Endothelial cell of umbilical vein (primary cell): Measurements from ENCODE around the gene MAP4K3. TPM values are rescaled to one million over a fixed set of nuclear protein-coding genes. Genes with fewer than 3 reads are reported as not detected.
"Not testable (repeated sequence)": the region's sequence is repeated elsewhere in the genome, so short reads cannot be mapped to it uniquely, and the experiment has no call there.

Experiments
- BruUV-seq: library from RNA; stranded (reverse); fragments of 400-500 nt; replicated peaks from 2 replicates; lab custom pipeline; 2021; lab: Mats Ljungman, UMichigan
- CTCF ChIA-PET: fragments of 300-600, 350-600 bp; sonication (Branson Sonifier 250); formaldehyde crosslinking; loops from one replicate; lab custom pipeline; 2021; ENCODE audit warnings: antibody characterized with exemption, inconsistent platforms; lab: Charles Lee
- POLR2A ChIA-PET: fragments of 300-600, 350-600 bp; sonication (Branson Sonifier 250); formaldehyde crosslinking; loops from one replicate; lab custom pipeline; 2021; ENCODE audit warnings: antibody characterized with exemption, inconsistent platforms; lab: Charles Lee
- DNase-seq: peaks from one replicate; pipeline ENCODE4 v3.0.0-alpha.2; 2011; ENCODE audit warnings: low read depth, low spot score
- FAIRE-seq: peaks from 2 replicates; lab custom pipeline; 2011; peaks lifted over from hg19 to GRCh38; lab: Jason Lieb, UNC
- H2AFZ ChIP-seq: 2 replicates; pipeline ENCODE4 v1.6.0; 2012; ENCODE audit warnings: low read depth, low read length, control low read depth, inconsistent platforms
- H3K27ac ChIP-seq: 2 replicates; pipeline ENCODE4 v1.5.1; 2011; ENCODE audit warnings: low read depth, mild to moderate bottlenecking, control low read depth, low read length, moderate library complexity; ENCODE audit not compliant: insufficient read depth
- H3K27me3 ChIP-seq, 2 experiments: 2 replicates each; pipeline versions ENCODE4 v1.6.0 to v1.6.1; 2011; ENCODE audit warnings: low read length in 2 of 2, mixed read lengths in 1 of 2; ENCODE audit not compliant: control insufficient read depth in 2 of 2, insufficient read depth in 2 of 2
- H3K36me3 ChIP-seq, 2 experiments: 2 replicates in 1 of 2; 3 replicates in 1 of 2; pipeline ENCODE4 v1.5.1; 2011; ENCODE audit warnings: low read length in 2 of 2, mild to moderate bottlenecking in 1 of 2, moderate library complexity in 1 of 2; ENCODE audit not compliant: control insufficient read depth in 2 of 2, insufficient read depth in 2 of 2; ENCODE audit errors: extremely low read depth in 1 of 2
- H3K4me1 ChIP-seq: 3 replicates; pipeline ENCODE4 v1.5.1; 2011; ENCODE audit warnings: mild to moderate bottlenecking, low read length; ENCODE audit not compliant: control insufficient read depth, insufficient read depth; ENCODE audit errors: extremely low read depth
- H3K4me2 ChIP-seq: 2 replicates; pipeline ENCODE4 v1.6.1; 2011; ENCODE audit warnings: low read length, control low read depth, mixed read lengths; ENCODE audit not compliant: insufficient read depth
- H3K4me3 ChIP-seq, 3 experiments: fragments of 200-600 bp in 1 of 3; sonication (generic), shearing (Covaris generic) in 1 of 3; replicated peaks in 1 of 3; 2 replicates each; pipeline ENCODE4 v1.5.1; 2011 to 2016; ENCODE audit warnings: control low read depth in 3 of 3, low read length in 3 of 3, mild to moderate bottlenecking in 2 of 3, inconsistent platforms in 1 of 3, low read depth in 1 of 3, moderate library complexity in 1 of 3; ENCODE audit not compliant: insufficient read depth in 1 of 3
- H3K79me2 ChIP-seq: 2 replicates; pipeline ENCODE4 v1.6.0; 2012; ENCODE audit warnings: low read length, inconsistent platforms; ENCODE audit not compliant: control insufficient read depth, insufficient read depth
- H3K9ac ChIP-seq: replicated peaks from 2 replicates; pipeline ENCODE3; 2011; ENCODE audit warnings: low read length, control low read depth; ENCODE audit not compliant: insufficient read depth; ENCODE audit errors: extremely low read depth
- H3K9me1 ChIP-seq: replicated peaks from 3 replicates; pipeline ENCODE4 v1.6.0; 2011; ENCODE audit warnings: mild to moderate bottlenecking, low read length; ENCODE audit not compliant: control insufficient read depth, insufficient read depth; ENCODE audit errors: extremely low read depth
- H3K9me3 ChIP-seq: replicated peaks from 2 replicates; pipeline ENCODE4 v1.5.1; 2012; ENCODE audit warnings: low read length, inconsistent platforms; ENCODE audit not compliant: control insufficient read depth, insufficient read depth
- H4K20me1 ChIP-seq: replicated peaks from 2 replicates; pipeline ENCODE3; 2011; ENCODE audit warnings: mild to moderate bottlenecking, low read length; ENCODE audit not compliant: control insufficient read depth, insufficient read depth; ENCODE audit errors: extremely low read depth
- EZH2 ChIP-seq: IDR thresholded peaks from 2 replicates; pipeline ENCODE4 v1.6.1; 2012; ENCODE audit warnings: borderline replicate concordance, low read depth, mild to moderate bottlenecking, moderate library complexity, low read length, inconsistent platforms; ENCODE audit not compliant: severe bottlenecking
- FOS ChIP-seq: IDR thresholded peaks from 2 replicates; pipeline ENCODE4 v1.6.1; 2011; ENCODE audit warnings: mild to moderate bottlenecking, low read length, moderate library complexity, borderline replicate concordance; ENCODE audit not compliant: insufficient read depth
- GATA2 ChIP-seq: IDR thresholded peaks from 2 replicates; pipeline ENCODE4 v1.7.0; 2011; ENCODE audit warnings: low read depth, mild to moderate bottlenecking, moderate library complexity, mixed read lengths, low read length; ENCODE audit not compliant: insufficient read length, insufficient read depth
- JUN ChIP-seq: IDR thresholded peaks from 2 replicates; pipeline ENCODE4 v1.6.1; 2011; ENCODE audit warnings: borderline replicate concordance, low read depth; ENCODE audit not compliant: insufficient read length, insufficient read depth
- MAX ChIP-seq: IDR thresholded peaks from 2 replicates; pipeline ENCODE4 v1.6.1; 2011; ENCODE audit not compliant: insufficient read depth, insufficient read length
- MYC ChIP-seq: IDR thresholded peaks from one replicate; pipeline ENCODE4 v1.6.1; 2011; ENCODE audit warnings: mild to moderate bottlenecking, low read depth, low read length
- POLR2A ChIP-seq: IDR thresholded peaks from 2 replicates; pipeline ENCODE4 v1.6.1; 2012; ENCODE audit warnings: low read depth, mild to moderate bottlenecking, control low read depth, low read length
- POLR2AphosphoS5 ChIP-seq: IDR thresholded peaks from 2 replicates; pipeline ENCODE4 v1.6.1; 2012; ENCODE audit warnings: low read depth, mild to moderate bottlenecking, control low read depth, low read length, moderate library complexity; ENCODE audit not compliant: insufficient read depth
- dilution Hi-C: fragments of 300-500 bp; cut with MboI; formaldehyde crosslinking; loops from one replicate; pipeline ENCODE4 v1.15.0; 2019; ENCODE audit warnings: low sequenced_read_pairs; ENCODE audit not compliant: extremely low pct_ligation_motif_present
- intact Hi-C: fragments of 100-400 bp; cut with micrococcal nuclease; formaldehyde crosslinking; loops from one replicate; pipeline ENCODE4 v1.10.0; 2022
- polyA plus RNA-seq, 4 experiments: library from polyadenylated mRNA; depleted of rRNA in 3 of 4; stranded (reverse) in 3 of 4; unstranded in 1 of 4; fragments of >200 nt; gene quantifications; 2 replicates each; pipeline versions ENCODE4 v1.2.1 to v1.2.3, GENCODE V29; 2011 to 2012; ENCODE audit warnings: missing spikeins in 1 of 4
- total RNA-seq: library from RNA; stranded (reverse); gene quantifications from 2 replicates; pipeline ENCODE4 v1.2.3, GENCODE V29; 2021
- TF ChIP-seq, protein P1 (sequence below), 2 donors: IDR thresholded peaks; 1 replicate in 1 of 2; 2 replicates in 1 of 2; pipeline ENCODE4 v1.5.1; 2011; ENCODE audit warnings: low read length in 2 of 2, mild to moderate bottlenecking in 2 of 2, moderate library complexity in 2 of 2, control low read depth in 1 of 2, inconsistent platforms in 1 of 2, low read depth in 1 of 2; ENCODE audit not compliant: insufficient read depth in 1 of 2; ENCODE audit errors: extremely low read depth in 1 of 2

Gene MAP4K3
- total and polyA plus RNA-seq, 2 donors (not counting 3 experiments of a cell fraction or from before 2014, with no cell fraction given): 8.0 to 45.9 TPM

- Histone ChIP-seq H3K79me2 (no peaks in the 10 kb centered on the region), H2AFZ (no peak overlapping the region), H3K9ac (no peak overlapping the region), H3K36me3 (no peaks in the 10 kb centered on the region), H3K4me3 (no peak overlapping the region), H3K4me2 (no peak overlapping the region), H3K27ac (no peak overlapping the region), H3K27me3 (no peaks in the 10 kb centered on the region), H3K4me1 (no peaks in the 10 kb centered on the region), H3K9me1 (no peaks in the 10 kb centered on the region), H4K20me1 (no peaks in the 10 kb centered on the region), H3K9me3 (no peaks in the 10 kb centered on the region)
- ChIA-PET POLR2A (no interaction called here), CTCF (no interaction called here)
- dilution Hi-C loops (no loop called here), intact Hi-C loops (no loop called here)
- TF ChIP-seq JUN (no peak), GATA2 (no peak), EZH2 (no peak), MYC (no peak), MAX (no peak), FOS (no peak), POLR2A (no peak), POLR2AphosphoS5 (no peak)
- TF ChIP-seq, protein P1, sequence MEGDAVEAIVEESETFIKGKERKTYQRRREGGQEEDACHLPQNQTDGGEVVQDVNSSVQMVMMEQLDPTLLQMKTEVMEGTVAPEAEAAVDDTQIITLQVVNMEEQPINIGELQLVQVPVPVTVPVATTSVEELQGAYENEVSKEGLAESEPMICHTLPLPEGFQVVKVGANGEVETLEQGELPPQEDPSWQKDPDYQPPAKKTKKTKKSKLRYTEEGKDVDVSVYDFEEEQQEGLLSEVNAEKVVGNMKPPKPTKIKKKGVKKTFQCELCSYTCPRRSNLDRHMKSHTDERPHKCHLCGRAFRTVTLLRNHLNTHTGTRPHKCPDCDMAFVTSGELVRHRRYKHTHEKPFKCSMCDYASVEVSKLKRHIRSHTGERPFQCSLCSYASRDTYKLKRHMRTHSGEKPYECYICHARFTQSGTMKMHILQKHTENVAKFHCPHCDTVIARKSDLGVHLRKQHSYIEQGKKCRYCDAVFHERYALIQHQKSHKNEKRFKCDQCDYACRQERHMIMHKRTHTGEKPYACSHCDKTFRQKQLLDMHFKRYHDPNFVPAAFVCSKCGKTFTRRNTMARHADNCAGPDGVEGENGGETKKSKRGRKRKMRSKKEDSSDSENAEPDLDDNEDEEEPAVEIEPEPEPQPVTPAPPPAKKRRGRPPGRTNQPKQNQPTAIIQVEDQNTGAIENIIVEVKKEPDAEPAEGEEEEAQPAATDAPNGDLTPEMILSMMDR (IDR thresholded peaks at IDR 0.05; ENCODE audit: extremely low read depth in 1 of 2, insufficient read depth in 1 of 2, low read depth in 1 of 2, low read length in 2 of 2): no peak
- BruUV-seq: no TSS peak
- FAIRE-seq: no peak
- no peak for DNase-seq
These were observed 111.1 kb downstream of the MAP4K3 start for GRCh38 chr2:39325966-39326365.

GRCh38 chr2:39321056-39322035, 115.7 kb downstream of the MAP4K3 start:
- DNase-seq, intact Hi-C loops, H3K4me2 ChIP-seq, H3K4me1 ChIP-seq, H3K9me1 ChIP-seq, H3K36me3 ChIP-seq, H3K27ac ChIP-seq, BruUV-seq, H3K4me3 ChIP-seq, H4K20me1 ChIP-seq, H3K27me3 ChIP-seq, H3K9ac ChIP-seq, H3K79me2 ChIP-seq, H2AFZ ChIP-seq, H3K9me3 ChIP-seq, POLR2A ChIA-PET, dilution Hi-C loops, FAIRE-seq: not testable (repeated sequence)
- CTCF ChIA-PET: interaction anchor here (1.1 kb wide), 1 partner anchor 10 kb away, joined by 3 read pairs; no protein-coding TSS in a partner anchor
